Cardiac fibroblast (primary cell): ENCODE results near the gene RAB7A.
"Not testable (repeated sequence)": the region's sequence is repeated elsewhere in the genome, so short reads cannot be mapped to it uniquely, and the experiment has no call there.

Experiments
- DNase-seq, 2 donors: peaks; one replicate each; pipeline versions ENCODE4 v3.0.0 to v3.0.0-alpha.2; 2010; ENCODE audit warnings: low read depth in 2 of 2
- H3K4me3 ChIP-seq, 2 donors: replicated peaks in 1 of 2; 1 replicate in 1 of 2; 2 replicates in 1 of 2; pipeline ENCODE4 v1.5.1; 2011; ENCODE audit warnings: low read depth in 2 of 2, low read length in 2 of 2, mild to moderate bottlenecking in 2 of 2, moderate library complexity in 1 of 2
- TF ChIP-seq, protein P1 (sequence below): IDR thresholded peaks from one replicate; pipeline ENCODE4 v1.5.1; 2011; ENCODE audit warnings: low read depth, mild to moderate bottlenecking, low read length, inconsistent platforms

The RAB7A gene

DNA sequence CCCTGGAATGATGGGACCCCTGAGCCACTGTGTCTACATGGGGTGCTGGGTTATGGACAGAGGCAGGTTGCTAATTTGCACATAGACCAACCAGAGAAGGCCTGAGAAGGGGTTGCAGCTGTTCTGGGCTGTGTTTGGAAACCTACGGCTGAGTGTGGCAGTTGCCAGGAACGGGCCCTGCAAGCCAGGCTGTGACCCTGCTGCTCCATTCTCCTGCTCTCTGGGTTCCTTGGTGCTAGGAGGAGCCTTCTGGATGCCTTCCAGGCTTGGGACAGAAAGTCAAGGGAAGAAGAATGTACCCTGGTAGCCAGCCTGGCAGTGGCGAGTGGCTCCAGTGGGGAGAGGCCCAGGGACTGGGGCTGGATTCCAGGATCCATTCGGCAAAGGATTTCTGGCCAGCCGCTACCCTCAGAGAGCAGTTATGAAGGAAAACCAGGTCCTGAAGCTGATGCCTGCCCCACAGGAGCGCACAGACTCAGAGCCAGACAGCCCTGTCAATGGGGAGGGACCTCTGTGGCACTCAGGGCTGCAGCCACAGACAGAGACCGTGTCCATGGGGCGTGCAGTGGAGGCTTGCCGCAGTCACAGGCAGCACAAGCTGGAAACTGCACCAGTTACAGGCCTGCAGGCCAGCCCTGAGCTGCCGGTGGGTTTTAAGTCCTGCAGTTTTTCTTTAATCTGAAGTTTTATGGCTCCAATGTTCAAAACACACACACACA is 98.3 kb downstream of the RAB7A start:
- TF ChIP-seq, protein P1, sequence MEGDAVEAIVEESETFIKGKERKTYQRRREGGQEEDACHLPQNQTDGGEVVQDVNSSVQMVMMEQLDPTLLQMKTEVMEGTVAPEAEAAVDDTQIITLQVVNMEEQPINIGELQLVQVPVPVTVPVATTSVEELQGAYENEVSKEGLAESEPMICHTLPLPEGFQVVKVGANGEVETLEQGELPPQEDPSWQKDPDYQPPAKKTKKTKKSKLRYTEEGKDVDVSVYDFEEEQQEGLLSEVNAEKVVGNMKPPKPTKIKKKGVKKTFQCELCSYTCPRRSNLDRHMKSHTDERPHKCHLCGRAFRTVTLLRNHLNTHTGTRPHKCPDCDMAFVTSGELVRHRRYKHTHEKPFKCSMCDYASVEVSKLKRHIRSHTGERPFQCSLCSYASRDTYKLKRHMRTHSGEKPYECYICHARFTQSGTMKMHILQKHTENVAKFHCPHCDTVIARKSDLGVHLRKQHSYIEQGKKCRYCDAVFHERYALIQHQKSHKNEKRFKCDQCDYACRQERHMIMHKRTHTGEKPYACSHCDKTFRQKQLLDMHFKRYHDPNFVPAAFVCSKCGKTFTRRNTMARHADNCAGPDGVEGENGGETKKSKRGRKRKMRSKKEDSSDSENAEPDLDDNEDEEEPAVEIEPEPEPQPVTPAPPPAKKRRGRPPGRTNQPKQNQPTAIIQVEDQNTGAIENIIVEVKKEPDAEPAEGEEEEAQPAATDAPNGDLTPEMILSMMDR, result no peak
- no peak for DNase-seq
- no peak overlapping the region for H3K4me3 ChIP-seq

DNA sequence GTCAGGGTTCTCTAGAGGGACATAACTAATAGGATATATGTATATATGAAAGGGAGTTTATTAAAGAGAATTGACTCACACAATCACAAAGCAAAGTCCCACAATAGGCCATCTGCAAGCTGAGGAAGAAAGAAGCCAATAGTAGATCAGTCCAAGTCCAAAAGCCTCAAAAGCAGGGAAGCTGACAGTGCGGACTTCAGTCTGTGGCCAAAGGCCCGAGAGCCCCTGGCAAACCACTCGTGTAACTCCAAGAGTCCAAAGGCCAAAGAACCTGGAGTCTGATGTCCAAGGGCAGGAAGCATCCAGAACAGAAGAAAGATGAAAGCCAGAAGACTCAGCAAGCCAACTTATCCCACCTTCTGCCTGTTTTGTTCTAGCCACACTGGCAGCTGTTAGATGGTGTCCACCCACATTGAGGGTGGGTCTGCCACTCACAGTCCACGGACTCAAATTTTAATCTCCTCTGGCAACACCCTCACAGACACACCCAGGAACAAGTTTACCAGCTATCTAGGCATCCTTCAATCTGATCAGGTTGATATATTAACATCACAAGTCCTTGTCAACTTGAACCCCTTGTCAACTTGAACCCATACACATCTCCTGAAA is 99.2 kb downstream of the RAB7A start:
- H3K4me3 ChIP-seq, result no peak overlapping the region
- no peak for DNase-seq
- TF ChIP-seq, protein P1, result no peak

DNA sequence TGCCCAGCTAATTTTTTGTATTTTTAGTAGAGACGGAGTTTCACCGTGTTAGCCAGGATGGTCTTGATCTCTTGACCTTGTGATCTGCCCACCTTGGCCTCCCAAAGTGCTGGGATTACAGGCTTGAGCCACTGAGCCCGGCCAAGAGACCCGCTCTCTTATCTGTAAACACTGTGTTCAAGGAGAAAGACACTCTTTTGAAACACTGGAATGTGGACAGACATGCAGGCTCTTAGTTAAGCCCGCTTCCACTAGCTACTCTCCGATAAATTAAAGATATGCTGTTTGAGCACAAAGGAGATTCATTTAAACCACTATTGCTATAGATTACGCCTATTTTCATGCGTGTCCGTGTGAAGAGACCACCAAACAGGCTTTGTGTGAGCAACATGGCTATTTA is 103.1 kb downstream of the RAB7A start:
- H3K4me3 ChIP-seq, DNase-seq: not testable (repeated sequence)

DNA sequence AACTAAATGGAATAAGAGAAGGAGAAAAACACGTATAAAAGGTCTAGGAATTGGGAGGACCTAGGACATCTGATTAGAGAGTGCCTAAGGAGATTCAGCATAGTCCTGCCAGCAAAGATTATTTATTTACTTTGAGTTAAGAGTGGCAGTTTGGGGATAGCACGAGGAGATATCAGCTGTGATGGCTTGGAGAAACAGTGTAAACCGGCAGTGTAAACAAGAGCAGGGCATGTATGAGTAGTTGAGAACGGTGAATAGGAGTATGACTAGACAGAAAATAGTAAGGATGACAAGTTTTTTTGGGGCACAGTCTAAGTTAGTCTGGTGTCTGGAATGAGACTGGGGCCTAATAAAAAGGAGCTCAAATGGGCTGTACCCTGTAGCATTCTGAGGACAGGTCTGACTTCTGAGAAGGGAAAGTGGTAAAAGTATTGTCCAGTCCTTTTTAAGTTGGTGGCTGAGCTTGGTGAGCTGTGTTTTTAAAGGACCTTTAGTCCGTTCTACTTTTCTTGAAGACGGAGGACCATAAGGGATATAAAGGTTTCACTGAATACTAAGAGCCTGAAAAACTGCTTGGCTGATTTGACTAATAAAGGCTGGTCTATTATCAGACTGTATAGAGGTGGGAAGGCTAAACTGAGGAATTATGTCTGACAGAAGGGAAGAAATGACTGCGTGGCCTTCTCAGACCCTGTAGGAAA is 104.1 kb downstream of the RAB7A start:
- not testable (repeated sequence) for H3K4me3 ChIP-seq, DNase-seq

DNA sequence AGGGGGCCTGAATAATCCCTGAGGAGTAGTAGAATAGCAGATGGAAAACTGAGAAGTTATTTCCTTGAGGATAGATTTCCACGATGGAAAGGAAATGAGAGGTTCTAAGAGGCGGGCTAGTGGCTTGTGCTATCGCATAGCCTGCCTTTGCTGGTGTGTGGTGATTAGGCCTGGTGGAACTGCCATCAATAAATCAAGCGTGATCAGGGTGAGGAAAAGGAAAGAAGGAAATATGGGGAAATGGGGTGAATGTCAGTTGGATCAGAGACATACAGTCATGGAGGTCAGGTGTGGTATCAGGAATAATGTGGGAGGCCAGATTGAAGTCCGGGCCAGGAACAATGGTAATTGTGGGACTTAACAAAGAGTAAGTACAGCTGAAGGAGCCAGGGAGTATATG is 104.8 kb downstream of the RAB7A start:
- not testable (repeated sequence) for DNase-seq, H3K4me3 ChIP-seq

DNA sequence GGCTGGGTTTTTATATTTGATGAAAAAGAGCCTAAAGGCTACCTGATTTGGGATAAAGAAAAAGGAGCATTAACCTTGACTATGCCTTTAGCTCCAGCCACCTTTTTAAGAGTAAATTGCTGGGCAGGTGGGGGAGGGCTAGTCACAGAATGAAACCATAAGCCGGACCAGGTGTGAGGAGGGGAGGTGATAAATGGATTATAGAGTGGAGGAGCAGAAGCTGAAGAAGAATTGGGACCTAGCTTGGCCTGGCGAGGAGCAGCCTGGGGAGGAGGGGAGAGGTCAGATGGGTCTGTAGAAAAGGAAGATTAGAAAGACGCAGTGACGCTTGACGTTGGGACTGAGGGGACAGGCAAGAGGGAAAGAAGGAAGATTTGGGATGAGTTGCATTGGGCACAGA is 107.0 kb downstream of the RAB7A start:
- not testable (repeated sequence) for H3K4me3 ChIP-seq, DNase-seq

DNA sequence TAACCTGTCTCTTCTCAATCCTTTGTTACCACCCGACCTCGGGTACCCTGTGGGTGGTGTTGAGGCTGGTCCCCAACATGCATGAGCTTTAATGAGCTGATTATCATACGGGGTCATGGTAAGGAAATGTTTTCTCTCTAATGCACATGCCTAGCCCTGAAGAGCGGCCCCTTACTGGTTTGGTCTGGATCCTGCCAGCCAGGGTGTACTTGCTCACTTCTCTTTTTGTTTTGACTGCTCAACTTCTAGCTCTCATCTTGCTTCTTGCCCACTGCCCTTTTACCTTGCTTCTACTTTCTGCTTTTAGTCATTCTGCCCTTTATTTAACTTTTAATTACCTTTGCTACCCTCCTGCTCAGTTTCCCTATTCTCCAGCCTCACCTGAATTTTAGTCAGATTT is 109.1 kb downstream of the RAB7A start:
- TF ChIP-seq, protein P1, result no peak
- no peak for DNase-seq
- H3K4me3 ChIP-seq, result no peak overlapping the region

DNA sequence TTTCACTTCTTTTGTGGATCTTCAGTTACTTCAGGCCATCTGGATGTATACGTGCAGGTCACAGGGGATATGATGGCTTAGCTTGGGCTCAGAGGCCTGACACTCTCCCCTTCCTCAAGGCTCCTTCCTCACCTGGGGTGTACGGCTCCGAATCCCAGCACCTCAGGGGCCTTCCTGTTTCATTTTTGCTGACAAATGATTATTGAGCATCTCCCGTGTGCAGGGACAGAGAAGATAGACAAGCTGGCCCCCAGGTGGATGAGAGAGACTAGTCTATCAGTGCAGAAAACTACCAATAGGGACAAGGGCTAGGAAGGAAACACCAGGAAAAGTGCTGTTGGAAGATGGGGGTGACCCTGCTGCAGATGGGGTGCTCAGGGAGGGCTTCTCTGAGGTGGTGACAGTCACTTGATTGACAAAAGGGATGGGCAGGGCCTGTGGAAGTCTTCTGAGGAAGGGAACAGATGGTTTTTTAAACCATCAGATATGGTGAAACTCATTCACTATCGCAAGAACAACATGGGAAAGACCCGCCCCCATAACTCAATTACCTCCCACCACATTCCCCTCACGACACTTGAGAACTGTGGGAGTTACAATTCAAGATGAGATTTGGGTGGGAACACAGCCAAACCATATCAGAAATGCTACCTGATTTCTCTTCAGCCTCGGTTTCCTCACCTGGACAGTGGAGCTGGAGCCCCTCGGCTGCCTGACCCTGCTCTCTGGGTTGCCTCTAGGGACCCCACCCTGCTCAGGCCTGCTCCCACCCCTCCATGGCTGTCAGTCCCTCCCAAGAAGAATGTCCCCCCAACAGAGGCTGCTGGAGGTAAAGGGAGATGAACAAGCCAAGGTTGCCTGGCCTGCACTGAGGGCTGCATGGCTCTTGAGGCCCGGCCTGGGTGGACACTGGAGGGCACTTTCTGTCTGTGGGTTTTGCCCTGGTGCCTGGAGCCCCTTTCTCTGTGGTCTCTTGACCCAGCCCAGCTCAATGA is 116.2 kb downstream of the RAB7A start:
- H3K4me3 ChIP-seq, result no peak overlapping the region
- DNase-seq, result no peak
- TF ChIP-seq, protein P1, result no peak
